Epithelial cell of esophagus (primary cell): ENCODE measurements around the gene PRODH2.

Source experiments
- DNase-seq: peaks from one replicate; pipeline ENCODE4 v3.0.0; 2010; ENCODE audit warnings: low read depth
- H3K4me3 ChIP-seq: 2 replicates; pipeline ENCODE4 v1.5.1; 2011; ENCODE audit warnings: mild to moderate bottlenecking, low read length, control low read depth
- CTCF ChIP-seq: IDR thresholded peaks from 2 replicates; pipeline ENCODE4 v1.5.1; 2011; ENCODE audit warnings: low read depth, mild to moderate bottlenecking, low read length, control low read depth, inconsistent platforms; ENCODE audit not compliant: insufficient read depth; ENCODE audit errors: missing control alignments

The PRODH2 gene

GRCh38 chr19:35812220-35813042 lies at the start of gene PRODH2:
Gene PRODH2, minus strand, starts transcription at chr19:35812845. Its CDS starts 40 bp downstream, at chr19:35812805.
- TF ChIP-seq CTCF: no peak
- no peak within 1 kb of the TSS for H3K4me3 ChIP-seq
- DNase-seq: no peak

- no peak for TF ChIP-seq CTCF
- no peak for DNase-seq
- H3K4me3 ChIP-seq: no peak overlapping the region
Measured at GRCh38 chr19:35861640-35862160, 49.1 kb upstream of the PRODH2 start.

GRCh38 chr19:35860818-35861639 lies 48.4 kb upstream of the PRODH2 start:
- no peak overlapping the region for H3K4me3 ChIP-seq
- DNase-seq: no peak
- no peak for TF ChIP-seq CTCF

DNA sequence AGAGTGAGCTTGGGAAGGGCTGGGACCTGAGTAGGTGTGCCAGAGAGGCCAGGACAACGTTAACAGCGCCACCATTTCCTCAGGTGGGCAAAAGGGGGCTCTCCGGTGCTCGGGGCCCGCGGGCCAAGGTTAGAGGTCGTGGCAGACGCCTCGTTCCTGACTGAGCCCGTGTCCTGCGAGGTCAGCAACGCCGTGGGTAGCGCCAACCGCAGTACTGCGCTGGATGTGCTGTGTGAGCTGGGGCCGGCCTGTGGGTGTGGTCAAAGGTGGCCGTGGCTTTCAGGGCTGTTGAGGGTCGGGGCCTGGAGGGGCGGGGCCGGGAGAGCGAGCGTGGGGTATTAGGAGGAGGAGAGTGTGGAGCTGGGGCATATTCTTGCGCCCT lies 47.8 kb upstream of the PRODH2 start:
- no peak for DNase-seq
- H3K4me3 ChIP-seq: no peak overlapping the region
- TF ChIP-seq CTCF: no peak

- no peak overlapping the region for H3K4me3 ChIP-seq
Measured at GRCh38 chr19:35859414-35859813, 46.8 kb upstream of the PRODH2 start.

GRCh38 chr19:35858311-35858710 lies 45.7 kb upstream of the PRODH2 start:
- DNase-seq: no peak
- TF ChIP-seq CTCF: no peak
- no peak overlapping the region for H3K4me3 ChIP-seq

More at GRCh38 chr19:35859414-35859813, 46.8 kb upstream of the PRODH2 start:
- TF ChIP-seq CTCF: no peak
- no peak for DNase-seq
